HepG2 (cell line): ENCODE data around the gene LGALS8. TPM values are rescaled to one million over a fixed set of nuclear protein-coding genes. Genes with fewer than 3 reads are reported as not detected.

Experiments used
- CREB1 ChIP-seq, 2 experiments: fragments of 450-650 bp in 1 of 2; IDR thresholded peaks; 2 replicates each; pipeline ENCODE4 v1.6.1; 2016 to 2017; ENCODE audit warnings: control low read depth in 1 of 2, mild to moderate bottlenecking in 1 of 2, missing compliant biosample characterization in 1 of 2, missing genetic modification characterization in 1 of 2
- FOXA3 ChIP-seq: IDR thresholded peaks from 2 replicates; pipeline ENCODE4 v1.6.1; 2016; ENCODE audit warnings: missing genetic modification reagents, missing compliant biosample characterization
- FOXC1 ChIP-seq: sonication (generic); formaldehyde crosslinking; IDR thresholded peaks from 2 replicates; pipeline ENCODE4 v1.8.0; 2022; ENCODE audit warnings: mild to moderate bottlenecking, missing genetic modification reagents, borderline replicate concordance
- HDAC1 ChIP-seq: sonication (generic); formaldehyde crosslinking; IDR thresholded peaks from 2 replicates; pipeline ENCODE4 v1.5.1; 2020; ENCODE audit warnings: mild to moderate bottlenecking, missing genetic modification reagents
- HNRNPL ChIP-seq: fragments of 200-400 bp; formaldehyde crosslinking; IDR thresholded peaks from 2 replicates; pipeline ENCODE4 v1.6.1; 2017; ENCODE audit warnings: mild to moderate bottlenecking, low read depth, low read length
- HNRNPLL ChIP-seq: fragments of 200-400 bp; formaldehyde crosslinking; IDR thresholded peaks from 2 replicates; pipeline ENCODE4 v1.6.1; 2017; ENCODE audit warnings: mild to moderate bottlenecking, low read depth, low read length; ENCODE audit not compliant: poor library complexity, severe bottlenecking
- KDM5B ChIP-seq: sonication (generic); formaldehyde crosslinking; IDR thresholded peaks from 2 replicates; pipeline ENCODE4 v1.4.0; 2020; ENCODE audit warnings: missing genetic modification reagents, mild to moderate bottlenecking, borderline replicate concordance
- MAFG ChIP-seq: sonication (generic); formaldehyde crosslinking; IDR thresholded peaks from 2 replicates; pipeline ENCODE4 v1.5.1; 2020; ENCODE audit warnings: mild to moderate bottlenecking, missing genetic modification reagents
- NKX3-1 ChIP-seq: sonication (generic); formaldehyde crosslinking; IDR thresholded peaks from 2 replicates; pipeline ENCODE4 v1.5.0; 2020; ENCODE audit warnings: missing genetic modification reagents
- NONO ChIP-seq, 2 experiments: fragments of 450-650 bp in 1 of 2; sonication (generic) in 1 of 2; formaldehyde crosslinking in 1 of 2; IDR thresholded peaks in 1 of 2; conservative IDR thresholded peaks in 1 of 2; 2 replicates each; pipeline versions ENCODE4 v1.6.1 to v1.8.0; 2017 to 2022; ENCODE audit warnings: mild to moderate bottlenecking in 1 of 2, missing genetic modification reagents in 1 of 2, moderate library complexity in 1 of 2
- PHF20 ChIP-seq: sonication (generic); formaldehyde crosslinking; IDR thresholded peaks from 2 replicates; pipeline ENCODE4 v1.5.0; 2020; ENCODE audit warnings: mild to moderate bottlenecking, missing genetic modification reagents
- PPARG ChIP-seq: conservative IDR thresholded peaks from 2 replicates; pipeline ENCODE4 v1.6.1; 2016; ENCODE audit warnings: missing biosample characterization, missing genetic modification reagents
- SKI ChIP-seq: fragments of 450-650 bp; IDR thresholded peaks from one replicate; pipeline ENCODE4 v1.6.1; 2018; ENCODE audit warnings: mild to moderate bottlenecking; ENCODE audit not compliant: partially characterized antibody
- TCF12 ChIP-seq, 2 experiments: fragments of 450-650 bp in 1 of 2; sonication (generic) in 1 of 2; formaldehyde crosslinking in 1 of 2; IDR thresholded peaks; 2 replicates each; pipeline versions ENCODE4 v1.6.1 to v1.8.0; 2017 to 2022; ENCODE audit warnings: antibody characterized with exemption in 1 of 2, mild to moderate bottlenecking in 1 of 2, missing genetic modification reagents in 1 of 2, moderate library complexity in 1 of 2
- TFDP2 ChIP-seq: sonication (generic); formaldehyde crosslinking; IDR thresholded peaks from 2 replicates; pipeline ENCODE4 v1.4.0; 2020; ENCODE audit warnings: missing genetic modification reagents
- THRA ChIP-seq: sonication (generic); formaldehyde crosslinking; IDR thresholded peaks from 2 replicates; pipeline ENCODE4 v1.4.0; 2020; ENCODE audit warnings: missing genetic modification reagents, borderline replicate concordance
- YEATS2 ChIP-seq: sonication (generic); formaldehyde crosslinking; IDR thresholded peaks from 2 replicates; pipeline ENCODE4 v1.4.0; 2020; ENCODE audit warnings: missing genetic modification reagents, borderline replicate concordance
- ZBTB21 ChIP-seq: sonication (generic); formaldehyde crosslinking; IDR thresholded peaks from 2 replicates; pipeline ENCODE4 v1.4.0; 2020; ENCODE audit warnings: missing genetic modification reagents
- ZNF235 ChIP-seq: sonication (generic); formaldehyde crosslinking; IDR thresholded peaks from 2 replicates; pipeline ENCODE4 v1.8.1; 2023; ENCODE audit warnings: mild to moderate bottlenecking, missing genetic modification reagents, borderline replicate concordance
- ZNF354B ChIP-seq: sonication (generic); formaldehyde crosslinking; IDR thresholded peaks from 2 replicates; pipeline ENCODE4 v1.8.0; 2022; ENCODE audit warnings: mild to moderate bottlenecking, missing genetic modification reagents
- ZNF44 ChIP-seq: sonication (generic); formaldehyde crosslinking; IDR thresholded peaks from 2 replicates; pipeline ENCODE4 v1.5.1; 2020; ENCODE audit warnings: mild to moderate bottlenecking, missing genetic modification reagents
- polyA plus RNA-seq, 8 experiments: library from polyadenylated mRNA; depleted of rRNA in 3 of 8; stranded (reverse) in 7 of 8; unstranded in 1 of 8; fragments of >200 nt; fragmentation: Illumina TruSeq in 4 of 8; extraction: Trizol in 4 of 8; gene quantifications; 2 replicates each; pipeline versions ENCODE4 v1.2.1 to v1.2.3, GENCODE V29; 2011 to 2016; ENCODE audit warnings: low read depth in 4 of 8, missing spikeins in 1 of 8, mixed read lengths in 1 of 8; ENCODE audit not compliant: insufficient read depth in 1 of 8
- total RNA-seq, 5 experiments: library from RNA; depleted of rRNA; stranded (reverse); fragments of >200 nt; fragmentation: Illumina TruSeq; extraction: Trizol; gene quantifications; 2 replicates each; pipeline ENCODE4 v1.2.3, GENCODE V29; 2016; ENCODE audit warnings: low read depth in 1 of 5
- TF ChIP-seq, protein P1 (sequence below): sonication (generic); formaldehyde crosslinking; IDR thresholded peaks from 2 replicates; pipeline ENCODE4 v1.4.0; 2020; ENCODE audit warnings: mild to moderate bottlenecking, missing genetic modification reagents
- TF ChIP-seq, protein P2 (sequence below): sonication (generic); formaldehyde crosslinking; IDR thresholded peaks from 2 replicates; pipeline ENCODE4 v1.8.0; 2022; ENCODE audit warnings: mild to moderate bottlenecking, missing genetic modification reagents, moderate library complexity

The LGALS8 gene
- total and polyA plus RNA-seq, 2 of the 13 experiments (the other 11 are each of a cell fraction or from before 2014, with no cell fraction given), result 29.3 to 185 TPM

DNA sequence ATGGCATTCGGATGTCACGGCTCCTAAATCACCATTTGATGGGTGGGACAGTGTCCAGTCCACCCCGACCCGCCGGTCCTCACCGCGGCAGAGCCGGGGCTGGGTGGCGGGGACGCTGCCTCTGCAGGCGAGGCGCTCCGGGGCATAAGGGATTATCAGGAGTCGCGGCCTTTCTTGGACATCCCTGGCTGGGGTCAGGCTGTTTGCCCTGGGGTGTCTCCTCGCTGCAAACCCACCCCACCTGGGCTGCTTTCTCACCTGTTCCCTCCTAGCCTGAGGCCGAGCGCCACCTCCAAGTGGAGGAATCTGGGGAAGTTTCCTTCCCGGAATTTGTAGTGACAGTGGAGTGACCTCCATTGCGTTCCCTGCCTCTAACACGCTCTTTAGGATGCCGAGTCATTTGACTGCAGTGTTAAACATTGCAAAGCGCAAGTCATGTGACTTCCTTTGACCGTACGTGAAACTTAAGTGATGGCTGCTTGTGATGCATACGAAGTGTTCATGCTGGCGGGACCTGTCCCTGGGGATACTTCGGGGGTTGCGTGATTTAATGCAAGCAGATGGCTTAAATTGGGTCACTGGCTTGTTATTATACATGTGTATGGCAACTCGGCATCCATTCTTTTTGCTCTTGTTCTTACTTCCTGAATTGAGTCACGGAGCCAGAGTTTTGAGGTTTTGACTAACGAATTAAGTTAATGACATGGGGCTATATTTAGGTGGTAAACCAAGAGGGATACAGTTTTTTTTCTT is 536 bp downstream of the LGALS8 start (continued):
- TF ChIP-seq, protein P1, sequence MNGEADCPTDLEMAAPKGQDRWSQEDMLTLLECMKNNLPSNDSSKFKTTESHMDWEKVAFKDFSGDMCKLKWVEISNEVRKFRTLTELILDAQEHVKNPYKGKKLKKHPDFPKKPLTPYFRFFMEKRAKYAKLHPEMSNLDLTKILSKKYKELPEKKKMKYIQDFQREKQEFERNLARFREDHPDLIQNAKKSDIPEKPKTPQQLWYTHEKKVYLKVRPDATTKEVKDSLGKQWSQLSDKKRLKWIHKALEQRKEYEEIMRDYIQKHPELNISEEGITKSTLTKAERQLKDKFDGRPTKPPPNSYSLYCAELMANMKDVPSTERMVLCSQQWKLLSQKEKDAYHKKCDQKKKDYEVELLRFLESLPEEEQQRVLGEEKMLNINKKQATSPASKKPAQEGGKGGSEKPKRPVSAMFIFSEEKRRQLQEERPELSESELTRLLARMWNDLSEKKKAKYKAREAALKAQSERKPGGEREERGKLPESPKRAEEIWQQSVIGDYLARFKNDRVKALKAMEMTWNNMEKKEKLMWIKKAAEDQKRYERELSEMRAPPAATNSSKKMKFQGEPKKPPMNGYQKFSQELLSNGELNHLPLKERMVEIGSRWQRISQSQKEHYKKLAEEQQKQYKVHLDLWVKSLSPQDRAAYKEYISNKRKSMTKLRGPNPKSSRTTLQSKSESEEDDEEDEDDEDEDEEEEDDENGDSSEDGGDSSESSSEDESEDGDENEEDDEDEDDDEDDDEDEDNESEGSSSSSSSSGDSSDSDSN (CRISPR knock-in tag), result 0 out of 2 replicates have a peak, but pooled peaks have one; percentile 25
- TF ChIP-seq HDAC1 (CRISPR knock-in tag) (0 out of 2 replicates have a peak, but pooled peaks have one; percentile 32), ZNF354B (CRISPR knock-in tag) (no peak), TCF12 (IDR thresholded peaks at IDR 0.05) (no peak), TCF12 (CRISPR knock-in tag; IDR thresholded peaks at IDR 0.05) (no peak), FOXC1 (CRISPR knock-in tag) (peak; percentile 25; the same call in 1 of the 2 replicates), CREB1 (IDR thresholded peaks at IDR 0.05) (no peak), CREB1 (CRISPR knock-in tag; IDR thresholded peaks at IDR 0.05) (peak; percentile 31; the same call in 1 of the 2 replicates), NKX3-1 (CRISPR knock-in tag) (peak; percentile 67), NONO (IDR thresholded peaks at IDR 0.05) (no peak), NONO (CRISPR knock-in tag; conservative IDR thresholded peaks at IDR 0.05) (peak; percentile 16; the same call in 1 of the 2 replicates), THRA (CRISPR knock-in tag) (no peak), FOXA3 (CRISPR knock-in tag) (peak; percentile 56), ZBTB21 (CRISPR knock-in tag) (no peak), TFDP2 (no peak), ZNF235 (CRISPR knock-in tag) (peak; percentile 73; the same call in 1 of the 2 replicates), HNRNPLL (peak; percentile 18), MAFG (CRISPR knock-in tag) (peak; percentile 8; the same call in 1 of the 2 replicates), YEATS2 (CRISPR knock-in tag) (no peak), PHF20 (CRISPR knock-in tag) (peak; percentile 46; the same call in 1 of the 2 replicates), HNRNPL (0 out of 2 replicates have a peak, but pooled peaks have one; percentile 8), KDM5B (CRISPR knock-in tag) (peak; percentile 11; the same call in 1 of the 2 replicates), PPARG (0 out of 2 replicates have a peak, but pooled peaks have one; percentile 9), ZNF44 (CRISPR knock-in tag) (no peak), SKI (no peak)
- TF ChIP-seq, protein P2, sequence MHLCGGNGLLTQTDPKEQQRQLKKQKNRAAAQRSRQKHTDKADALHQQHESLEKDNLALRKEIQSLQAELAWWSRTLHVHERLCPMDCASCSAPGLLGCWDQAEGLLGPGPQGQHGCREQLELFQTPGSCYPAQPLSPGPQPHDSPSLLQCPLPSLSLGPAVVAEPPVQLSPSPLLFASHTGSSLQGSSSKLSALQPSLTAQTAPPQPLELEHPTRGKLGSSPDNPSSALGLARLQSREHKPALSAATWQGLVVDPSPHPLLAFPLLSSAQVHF (CRISPR knock-in tag), result no peak
